GM21528 (cell line): Measurements from ENCODE around the gene RIPK4.
"Not testable (repeated sequence)": the region's sequence is repeated elsewhere in the genome, so short reads cannot be mapped to it uniquely, and the experiment has no call there.

ENCODE experiments used
- ATAC-seq: cut with Tn5 transposase; IDR thresholded peaks from one replicate; pipeline ENCODE4 v1.9.1; 2021; ENCODE audit warnings: mild to moderate bottlenecking, moderate library complexity; ENCODE audit not compliant: unreplicated experiment, low FRiP score

Gene RIPK4

DNA sequence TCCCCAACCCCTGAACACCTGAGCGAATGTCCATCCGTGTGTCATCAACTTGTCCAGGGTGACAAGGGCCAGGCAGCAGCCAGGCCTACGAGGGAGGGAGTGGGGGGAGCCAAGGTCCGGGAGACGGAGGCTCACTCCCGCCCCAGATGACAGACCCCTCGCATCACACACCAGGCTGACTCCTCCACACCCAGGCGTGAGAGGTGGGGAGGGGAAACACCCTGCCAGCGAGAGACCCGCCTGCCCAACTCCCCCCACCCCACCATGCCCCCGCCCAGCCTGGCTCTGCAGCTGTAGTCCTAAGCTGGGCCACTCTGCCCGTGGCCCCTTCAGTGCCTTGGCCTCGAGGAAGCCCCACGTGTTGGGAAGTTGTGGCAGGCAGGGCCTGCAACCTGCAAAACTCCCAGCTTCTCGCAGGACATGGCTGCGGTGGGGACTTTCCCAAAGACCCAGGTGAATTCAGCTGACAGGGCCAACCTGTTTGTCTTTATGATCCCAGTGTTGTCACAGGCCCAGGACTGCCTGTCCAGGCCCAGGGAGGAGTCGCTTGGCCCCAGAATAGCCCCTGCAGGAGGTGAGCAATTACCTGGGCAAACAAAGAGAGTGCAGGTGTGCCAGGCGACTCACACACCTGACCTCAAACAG, 62.9 kb downstream of the RIPK4 start:
- ATAC-seq = no peak

DNA sequence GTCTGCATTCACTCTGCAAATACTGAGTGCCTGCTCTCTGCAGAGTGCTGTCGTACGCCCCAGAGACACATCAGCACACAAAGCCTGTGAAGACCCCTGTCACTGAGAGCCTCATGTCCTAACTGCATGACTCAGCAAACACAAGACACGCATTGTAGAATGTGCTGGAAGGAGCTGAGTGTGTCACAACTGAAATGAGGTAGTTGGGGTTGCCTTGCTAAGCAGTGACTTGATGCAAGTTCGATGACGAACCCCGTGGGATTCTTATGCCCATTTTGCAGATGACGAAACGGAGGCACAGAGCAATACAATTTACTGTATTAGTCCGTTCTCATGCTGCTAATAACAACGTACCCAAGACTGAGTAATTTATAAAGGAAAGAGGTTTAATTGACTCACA, 65.1 kb downstream of the RIPK4 start:
- ATAC-seq = no peak

DNA sequence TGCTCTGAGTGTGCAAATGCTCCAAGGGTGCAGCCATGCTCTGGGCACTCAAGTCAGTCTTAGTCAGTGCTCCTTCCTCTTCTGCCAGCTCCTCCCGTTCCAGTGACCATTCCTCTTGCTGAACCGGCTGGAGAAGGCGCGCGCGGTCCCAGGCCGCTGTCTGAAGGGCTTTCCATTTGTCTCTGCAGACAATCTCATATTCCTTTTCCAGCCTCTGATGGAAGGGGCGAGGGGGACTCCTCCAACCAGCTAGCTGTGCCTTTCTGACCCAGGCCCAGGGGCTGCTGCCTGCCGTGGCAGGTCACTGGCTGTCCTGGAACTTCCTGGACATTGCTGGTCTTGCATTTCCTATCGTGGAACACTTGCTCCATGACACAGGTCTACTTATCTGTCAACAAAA, 67.5 kb downstream of the RIPK4 start:
- ATAC-seq = no peak

DNA sequence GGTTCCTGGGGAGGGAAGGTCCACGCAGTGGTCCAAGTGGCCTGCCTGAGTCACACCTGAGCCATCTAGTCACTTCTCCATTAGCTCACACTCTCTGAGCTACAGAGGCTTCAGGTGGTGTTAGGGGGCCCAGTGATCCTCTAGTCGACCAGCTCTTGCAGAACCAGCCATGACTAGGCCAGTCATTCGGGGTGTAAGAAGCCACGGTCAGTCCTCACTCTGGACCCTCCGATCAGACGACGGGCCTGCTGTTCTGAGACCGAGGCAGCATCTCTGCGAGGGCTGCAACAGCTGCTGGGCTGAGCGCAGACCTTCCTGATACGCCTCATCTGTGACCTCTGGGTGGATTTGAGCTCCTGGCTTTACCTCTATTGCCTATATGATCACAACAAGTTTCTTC, 68.8 kb downstream of the RIPK4 start:
- no peak for ATAC-seq

DNA sequence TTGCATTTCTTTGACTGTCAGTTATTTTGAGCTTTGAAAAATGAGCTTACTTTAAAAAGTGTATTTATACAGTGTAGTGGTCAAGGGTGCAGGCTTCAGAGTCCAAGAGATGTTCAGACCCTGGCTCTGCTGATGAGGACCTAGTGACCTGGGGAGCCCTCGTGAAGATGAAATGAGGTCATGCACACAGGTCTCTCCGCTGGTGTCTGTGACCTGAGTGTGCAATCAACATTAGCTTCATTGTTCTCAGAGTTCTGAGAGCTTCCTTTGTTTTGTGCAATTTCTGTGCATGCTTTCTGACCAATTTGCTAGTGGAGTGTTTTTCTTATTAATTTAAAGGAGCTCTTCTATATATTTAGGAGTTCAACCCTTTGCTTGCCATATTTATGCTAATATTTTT, 71.3 kb downstream of the RIPK4 start:
- ATAC-seq = no peak

DNA sequence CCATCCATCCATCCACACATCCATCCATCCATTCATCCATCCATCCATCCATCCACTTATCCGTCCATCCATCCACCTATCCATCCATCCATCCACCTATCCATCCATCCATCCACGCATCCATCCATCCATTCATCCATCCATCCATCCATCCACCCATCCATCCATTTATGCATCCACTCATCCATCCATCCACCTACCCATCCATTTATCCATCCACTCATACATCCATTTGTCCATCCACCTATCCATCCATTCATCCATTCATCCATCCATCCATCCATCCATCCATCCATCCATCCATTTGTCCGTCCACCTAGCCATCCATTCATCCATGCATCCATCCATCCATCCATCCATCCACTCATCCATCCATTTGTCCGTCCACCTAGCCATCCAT, 72.8 kb downstream of the RIPK4 start:
- not testable (repeated sequence) for ATAC-seq

DNA sequence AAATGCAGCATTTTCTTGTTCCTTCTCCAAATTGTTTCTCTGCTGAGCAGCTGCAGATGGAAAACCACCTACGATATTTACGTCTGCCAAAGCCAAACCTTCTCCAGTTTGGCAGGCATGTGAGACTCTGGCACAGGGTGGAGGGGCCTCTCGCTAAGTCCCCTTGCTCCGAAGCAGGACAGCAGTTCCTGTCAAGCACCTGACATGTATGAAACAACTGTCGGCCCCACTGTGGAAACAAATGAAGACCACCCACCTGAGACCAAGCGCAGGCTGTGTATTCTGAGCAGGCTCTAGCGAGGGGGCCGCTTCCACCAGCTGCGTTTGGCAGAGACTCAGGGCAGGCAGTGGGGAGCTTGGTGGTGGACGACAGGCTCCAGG, 74.7 kb downstream of the RIPK4 start:
- no peak for ATAC-seq

DNA sequence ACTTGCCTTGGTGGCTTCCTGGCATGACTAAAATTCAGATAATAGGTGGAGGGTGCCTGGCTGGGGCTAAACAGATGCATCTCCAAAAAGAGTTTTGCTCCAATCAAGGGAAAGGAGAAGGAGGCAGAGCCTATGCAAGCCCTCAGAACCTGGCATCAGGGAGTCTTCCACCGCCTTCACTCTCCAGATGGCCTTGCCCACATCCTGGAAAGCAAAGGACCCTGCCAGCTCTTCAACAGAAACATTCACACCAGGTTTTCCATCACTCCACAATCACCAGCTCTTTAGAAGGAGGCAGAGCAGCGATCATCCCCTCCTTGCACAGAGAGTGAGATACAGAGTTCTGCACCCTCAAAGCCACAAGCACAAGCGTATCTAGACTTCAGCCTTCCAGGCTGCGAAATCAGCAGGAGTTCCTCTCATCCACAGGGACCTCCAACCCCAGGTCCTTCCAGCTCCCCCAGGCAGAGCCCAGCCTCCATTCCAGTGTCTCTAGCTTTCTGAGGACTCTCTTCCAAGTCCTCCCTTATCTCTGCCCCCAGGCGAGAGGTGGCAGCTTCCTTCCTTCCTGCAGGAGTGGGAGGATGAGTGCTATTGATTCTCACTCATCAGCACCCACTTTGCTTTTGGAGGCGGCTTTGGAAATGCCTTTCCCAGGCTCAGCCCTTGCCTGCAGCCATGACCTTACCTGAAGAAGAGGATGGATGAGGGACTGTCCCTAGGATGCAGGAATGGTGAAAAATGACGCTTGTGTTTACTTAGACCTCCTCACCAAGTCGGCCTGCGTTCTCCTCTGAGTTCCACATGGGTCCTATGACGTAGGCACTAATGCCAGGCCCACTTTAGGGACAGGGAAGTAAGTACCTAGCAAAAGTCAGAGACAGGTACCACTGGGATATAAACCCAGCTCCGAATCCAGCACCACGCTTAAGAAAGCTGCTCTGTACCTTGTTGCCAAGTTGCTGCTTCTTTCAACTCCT, 75.4 kb downstream of the RIPK4 start:
- no peak for ATAC-seq
